Measurements from ENCODE around the gene MUSK. TPM values are rescaled to one million over a fixed set of nuclear protein-coding genes. Genes with fewer than 3 reads are reported as not detected.

The MUSK gene
- total and polyA plus RNA-seq, 2 donors (not counting 3 experiments of a cell fraction or from before 2014, with no cell fraction given), result 0.08 TPM; not detected in 1

- intact Hi-C loops (cut with micrococcal nuclease), result no loop called here
- BruUV-seq (replicated peaks), result no TSS peak
- DNase-seq (ENCODE audit: low read depth, low spot score) (no peak), FAIRE-seq (no peak)
- Histone ChIP-seq H3K9me3 (replicated peaks; ENCODE audit: control insufficient read depth, insufficient read depth, low read length) (no peaks in the 10 kb centered on the region), H4K20me1 (replicated peaks; ENCODE audit: control insufficient read depth, extremely low read depth, insufficient read depth, low read length) (no peaks in the 10 kb centered on the region), H3K9me1 (replicated peaks; ENCODE audit: control insufficient read depth, extremely low read depth, insufficient read depth, low read length) (no peaks in the 10 kb centered on the region), H3K4me1 (ENCODE audit: control insufficient read depth, extremely low read depth, insufficient read depth, low read length) (peaks cover 2% of the 10 kb centered on the region), H3K79me2 (ENCODE audit: control insufficient read depth, insufficient read depth, low read length) (no peaks in the 10 kb centered on the region), H3K4me3 (replicated peaks in 1 of 3; ENCODE audit: insufficient read depth in 1 of 3, low read depth in 1 of 3, low read length in 3 of 3) (no peak overlapping the region), H3K27me3 (ENCODE audit: control insufficient read depth in 2 of 2, insufficient read depth in 2 of 2, low read length in 2 of 2) (no peaks in the 10 kb centered on the region), H3K36me3 (ENCODE audit: control insufficient read depth in 2 of 2, extremely low read depth in 1 of 2, insufficient read depth in 2 of 2, low read length in 2 of 2) (no peaks in the 10 kb centered on the region), H3K9ac (replicated peaks; ENCODE audit: extremely low read depth, insufficient read depth, low read length) (no peak overlapping the region), H2AFZ (ENCODE audit: low read depth, low read length) (no peak overlapping the region), H3K27ac (ENCODE audit: insufficient read depth, low read depth, low read length) (no peak overlapping the region), H3K4me2 (ENCODE audit: insufficient read depth, low read length) (no peak overlapping the region)
- ChIA-PET POLR2A (no interaction called here), CTCF (no interaction called here)
- TF ChIP-seq FOS (IDR thresholded peaks at IDR 0.05; ENCODE audit: borderline replicate concordance, insufficient read depth, low read length), result no peak
- no peak for TF ChIP-seq MAX (IDR thresholded peaks at IDR 0.05; ENCODE audit: insufficient read depth, insufficient read length)
- TF ChIP-seq EZH2 (IDR thresholded peaks at IDR 0.05; ENCODE audit: borderline replicate concordance, low read depth, low read length, severe bottlenecking), result no peak
- TF ChIP-seq CTCF (IDR thresholded peaks at IDR 0.05; ENCODE audit: extremely low read depth in 1 of 2, insufficient read depth in 1 of 2, low read depth in 1 of 2, low read length in 2 of 2), result no peak
- no peak for TF ChIP-seq GATA2 (IDR thresholded peaks at IDR 0.05; ENCODE audit: insufficient read depth, insufficient read length, low read depth, low read length)
- no peak for TF ChIP-seq MYC (IDR thresholded peaks at IDR 0.05; ENCODE audit: low read depth, low read length)
- TF ChIP-seq JUN (IDR thresholded peaks at IDR 0.05; ENCODE audit: borderline replicate concordance, insufficient read depth, insufficient read length, low read depth), result no peak
- no peak for TF ChIP-seq POLR2A (IDR thresholded peaks at IDR 0.05; ENCODE audit: low read depth, low read length)
- TF ChIP-seq POLR2AphosphoS5 (IDR thresholded peaks at IDR 0.05; ENCODE audit: insufficient read depth, low read depth, low read length), result no peak
- dilution Hi-C loops (cut with MboI; ENCODE audit: extremely low pct_ligation_motif_present, low sequenced_read_pairs), result no loop called here
These were observed 145.6 kb downstream of the MUSK start for GRCh38 chr9:110814159-110814558.

Data from endothelial cell of umbilical vein (primary cell).